Mesenchymal stem cell (in vitro differentiated cells and primary cell): ENCODE data around the gene RGPD3.
"Not testable (repeated sequence)": the region's sequence is repeated elsewhere in the genome, so short reads cannot be mapped to it uniquely, and the experiment has no call there.

Experiments used
- DNase-seq: peaks from one replicate; pipeline ENCODE4 v3.0.0-alpha.2; 2013
- H2AFZ ChIP-seq: one replicate; pipeline ENCODE4 v1.6.1; 2013; ENCODE audit warnings: low read depth, mild to moderate bottlenecking, control low read depth, inconsistent platforms, low read length, moderate library complexity
- H2AK5ac ChIP-seq: 2 replicates; pipeline ENCODE4 v1.6.1; 2013; ENCODE audit warnings: low read length, moderate library complexity, mild to moderate bottlenecking, inconsistent platforms; ENCODE audit not compliant: severe bottlenecking
- H2BK120ac ChIP-seq: one replicate; pipeline ENCODE4 v1.6.1; 2013; ENCODE audit warnings: low read depth, mild to moderate bottlenecking, inconsistent platforms, low read length, moderate library complexity
- H2BK12ac ChIP-seq, 2 experiments: one replicate each; pipeline ENCODE4 v1.6.1; 2013; ENCODE audit warnings: inconsistent platforms in 2 of 2, low read length in 2 of 2, mild to moderate bottlenecking in 2 of 2, moderate library complexity in 2 of 2, control low read depth in 1 of 2
- H2BK15ac ChIP-seq: one replicate; pipeline ENCODE4 v1.6.1; 2013; ENCODE audit warnings: mild to moderate bottlenecking, low read depth, inconsistent platforms; ENCODE audit not compliant: poor library complexity, severe bottlenecking
- H2BK5ac ChIP-seq: 2 replicates; pipeline ENCODE4 v1.6.1; 2013; ENCODE audit warnings: low read depth, mild to moderate bottlenecking, low read length, control low read depth, inconsistent platforms; ENCODE audit not compliant: poor library complexity, severe bottlenecking
- H3K14ac ChIP-seq, 2 experiments: one replicate each; pipeline ENCODE4 v1.6.1; 2013; ENCODE audit warnings: inconsistent platforms in 2 of 2, low read length in 2 of 2, control low read depth in 1 of 2, mild to moderate bottlenecking in 1 of 2, moderate library complexity in 1 of 2
- H3K18ac ChIP-seq, 2 experiments: one replicate each; pipeline ENCODE4 v1.6.1; 2013; ENCODE audit warnings: inconsistent platforms in 2 of 2, low read length in 2 of 2, control low read depth in 1 of 2, low read depth in 1 of 2, mild to moderate bottlenecking in 1 of 2
- H3K23ac ChIP-seq, 2 experiments: one replicate each; pipeline ENCODE4 v1.6.1; 2013; ENCODE audit warnings: inconsistent platforms in 2 of 2, low read length in 2 of 2, mild to moderate bottlenecking in 2 of 2, moderate library complexity in 2 of 2, control low read depth in 1 of 2
- H3K27ac ChIP-seq: 2 replicates; pipeline ENCODE4 v1.5.1; 2013; ENCODE audit warnings: mild to moderate bottlenecking, moderate library complexity, low read length, control low read depth, inconsistent platforms; ENCODE audit not compliant: poor library complexity, severe bottlenecking
- H3K27me3 ChIP-seq, 2 experiments: 2 replicates each; pipeline versions ENCODE4 v1.6.1 to v1.7.0; 2013; ENCODE audit warnings: low read length in 2 of 2, mild to moderate bottlenecking in 2 of 2, moderate library complexity in 2 of 2, control low read depth in 1 of 2, inconsistent platforms in 1 of 2; ENCODE audit not compliant: control insufficient read depth in 1 of 2, insufficient read depth in 1 of 2
- H3K36me3 ChIP-seq, 2 experiments: 2 replicates each; pipeline versions ENCODE4 v1.6.1 to v1.7.0; 2013; ENCODE audit warnings: low read length in 2 of 2, control low read depth in 1 of 2, inconsistent platforms in 1 of 2, low read depth in 1 of 2, mild to moderate bottlenecking in 1 of 2; ENCODE audit not compliant: insufficient read depth in 2 of 2, control insufficient read depth in 1 of 2
- H3K4ac ChIP-seq, 2 experiments: one replicate each; pipeline ENCODE4 v1.6.1; 2013; ENCODE audit warnings: inconsistent platforms in 2 of 2, low read length in 2 of 2, mild to moderate bottlenecking in 2 of 2, moderate library complexity in 2 of 2, control low read depth in 1 of 2, low read depth in 1 of 2
- H3K4me1 ChIP-seq: 2 replicates; pipeline ENCODE4 v1.6.1; 2013; ENCODE audit warnings: low read depth, low read length, control low read depth; ENCODE audit not compliant: control insufficient read depth, insufficient read depth
- H3K4me2 ChIP-seq: 2 replicates; pipeline ENCODE4 v1.6.1; 2013; ENCODE audit warnings: low read length, mild to moderate bottlenecking, inconsistent platforms; ENCODE audit not compliant: poor library complexity, severe bottlenecking
- H3K4me3 ChIP-seq, 2 experiments: 2 replicates each; pipeline versions ENCODE4 v1.5.1 to v1.7.0; 2013; ENCODE audit warnings: low read length in 2 of 2, mild to moderate bottlenecking in 2 of 2, control low read depth in 1 of 2, low read depth in 1 of 2; ENCODE audit not compliant: insufficient read depth in 1 of 2
- H3K79me1 ChIP-seq: replicated peaks from 2 replicates; pipeline ENCODE4 v1.6.1; 2013; ENCODE audit warnings: mild to moderate bottlenecking, control low read depth, low read length, inconsistent platforms; ENCODE audit not compliant: poor library complexity, severe bottlenecking
- H3K9ac ChIP-seq: 2 replicates; pipeline ENCODE4 v1.7.0; 2013; ENCODE audit warnings: mild to moderate bottlenecking, low read length, moderate library complexity
- H3K9me3 ChIP-seq: 2 replicates; pipeline ENCODE4 v1.7.0; 2013; ENCODE audit warnings: mild to moderate bottlenecking, low read length; ENCODE audit not compliant: control insufficient read depth
- H4K8ac ChIP-seq: one replicate; pipeline ENCODE4 v1.6.1; 2013; ENCODE audit warnings: inconsistent platforms, mild to moderate bottlenecking, low read length, moderate library complexity
- H4K91ac ChIP-seq: one replicate; pipeline ENCODE4 v1.6.1; 2013; ENCODE audit warnings: mild to moderate bottlenecking, low read length, inconsistent platforms
- WGBS: methylation state at CpG from one replicate; pipeline ENCODE4 v1.1.7; 2013; ENCODE audit warnings: mixed read lengths; 5-methylcytosine and 5-hydroxymethylcytosine counted together

Gene RGPD3

GRCh38 chr2:106470658-106471057 lies 2.4 kb upstream of the RGPD3 start:
- not testable (repeated sequence) for H3K9me3 ChIP-seq, H2BK120ac ChIP-seq, H4K91ac ChIP-seq, H2BK15ac ChIP-seq, H3K27me3 ChIP-seq, H2BK5ac ChIP-seq, DNase-seq, H3K79me1 ChIP-seq, H3K4me3 ChIP-seq, H3K4me1 ChIP-seq, H2AK5ac ChIP-seq, H3K4me2 ChIP-seq, H2AFZ ChIP-seq, H3K23ac ChIP-seq, H3K4ac ChIP-seq, H4K8ac ChIP-seq, H3K27ac ChIP-seq, H3K9ac ChIP-seq, H2BK12ac ChIP-seq, H3K18ac ChIP-seq, H3K14ac ChIP-seq, H3K36me3 ChIP-seq
- no CpG with 5 or more reads among the region's 4 CpGs for WGBS

GRCh38 chr2:106467516-106467915 lies 697 bp downstream of the RGPD3 start:
- H2AK5ac ChIP-seq, H4K91ac ChIP-seq, H3K4me2 ChIP-seq, H3K18ac ChIP-seq, H3K36me3 ChIP-seq, H3K79me1 ChIP-seq, H3K4me1 ChIP-seq, H2AFZ ChIP-seq, H2BK12ac ChIP-seq, H3K23ac ChIP-seq, H2BK5ac ChIP-seq, H2BK120ac ChIP-seq, H4K8ac ChIP-seq, H3K4ac ChIP-seq, H3K9me3 ChIP-seq, H3K27me3 ChIP-seq, H3K4me3 ChIP-seq, H3K9ac ChIP-seq, H3K27ac ChIP-seq, H2BK15ac ChIP-seq, DNase-seq, H3K14ac ChIP-seq: not testable (repeated sequence)
- 95% methylated on average over 36 of the region's 49 CpGs for WGBS

- H3K27me3 ChIP-seq, H3K23ac ChIP-seq, DNase-seq, H2BK15ac ChIP-seq, H3K27ac ChIP-seq, H3K9ac ChIP-seq, H2BK5ac ChIP-seq, H2BK120ac ChIP-seq, H3K9me3 ChIP-seq, H2AFZ ChIP-seq, H4K8ac ChIP-seq, H3K4me1 ChIP-seq, H3K4me3 ChIP-seq, H3K79me1 ChIP-seq, H3K14ac ChIP-seq, H3K18ac ChIP-seq, H2BK12ac ChIP-seq, H3K4ac ChIP-seq, H3K36me3 ChIP-seq, H2AK5ac ChIP-seq, H4K91ac ChIP-seq, H3K4me2 ChIP-seq: not testable (repeated sequence)
- 92% methylated on average over 1 of the region's 10 CpGs for WGBS
These were observed 6.3 kb downstream of the RGPD3 start for GRCh38 chr2:106461882-106462281.

- H2BK12ac ChIP-seq, H3K4me3 ChIP-seq, DNase-seq, H3K4ac ChIP-seq, H4K91ac ChIP-seq, H3K23ac ChIP-seq, H2BK120ac ChIP-seq, H3K4me1 ChIP-seq, H4K8ac ChIP-seq, H3K18ac ChIP-seq, H2BK15ac ChIP-seq, H3K9me3 ChIP-seq, H2BK5ac ChIP-seq, H3K4me2 ChIP-seq, H3K14ac ChIP-seq, H3K27me3 ChIP-seq, H3K27ac ChIP-seq, H2AK5ac ChIP-seq, H3K79me1 ChIP-seq, H3K36me3 ChIP-seq, H2AFZ ChIP-seq, H3K9ac ChIP-seq: not testable (repeated sequence)
- WGBS, result 89% methylated on average over 3 of the region's 5 CpGs
These were observed 77.5 kb downstream of the RGPD3 start for GRCh38 chr2:106390680-106391079.
